GM12878 (cell line): ENCODE data around the gene PLVAP. TPM values are rescaled to one million over a fixed set of nuclear protein-coding genes. Genes with fewer than 3 reads are reported as not detected.

ENCODE experiments used
- ATAC-seq: fragments of 200-7000 bp; cut with Tn5 transposase; 3 replicates; pipeline ENCODE4 v1.9.1; 2020; ENCODE audit warnings: mild to moderate bottlenecking, moderate library complexity
- BruUV-seq: library from RNA; stranded (reverse); fragments of 400-500 nt; replicated peaks from 2 replicates; lab custom pipeline; 2021; lab: Mats Ljungman, UMichigan
- CTCF ChIA-PET: fragments of 300-600 bp; sonication (Branson Sonifier 250); formaldehyde crosslinking; extraction: SDS; loops from one replicate; lab custom pipeline; 2021; ENCODE audit warnings: inconsistent platforms; lab: Yijun Ruan, JAX
- POLR2A ChIA-PET: fragments of 350-600 bp; formaldehyde crosslinking; extraction: SDS; loops from one replicate; lab custom pipeline; 2021; ENCODE audit warnings: inconsistent platforms; lab: Charles Lee
- RAD21 ChIA-PET: fragments of 300-600 bp; sonication (Branson Sonifier 250); formaldehyde crosslinking; loops from one replicate; lab custom pipeline; 2023; ENCODE audit warnings: antibody characterized with exemption; ENCODE audit not compliant: unreplicated experiment; lab: Charles Lee
- SMC1A ChIA-PET: fragments of 300-600 bp; sonication (Branson Sonifier 250); formaldehyde crosslinking; loops from one replicate; lab custom pipeline; 2023; ENCODE audit not compliant: unreplicated experiment, uncharacterized antibody; lab: Charles Lee
- DNase-seq: peaks from one replicate; pipeline ENCODE4 v3.0.0-alpha.2; 2011; ENCODE audit warnings: low read depth, low spot score
- FAIRE-seq: peaks from 3 replicates; lab custom pipeline; 2011; peaks lifted over from hg19 to GRCh38; lab: Jason Lieb, UNC
- H2AFZ ChIP-seq: 2 replicates; pipeline ENCODE4 v1.6.0; 2011; ENCODE audit warnings: low read depth, low read length, control low read depth; ENCODE audit not compliant: control insufficient read depth
- H3K27ac ChIP-seq: 2 replicates; pipeline ENCODE4 v1.5.1; 2011; ENCODE audit warnings: control low read depth; ENCODE audit not compliant: control insufficient read depth, insufficient read depth
- H3K27me3 ChIP-seq, 2 experiments: replicated peaks in 1 of 2; 2 replicates each; pipeline versions ENCODE4 v1.6.0 to v1.6.1; 2011; ENCODE audit warnings: low read length in 1 of 2; ENCODE audit not compliant: control insufficient read depth in 2 of 2, insufficient read depth in 2 of 2
- H3K36me3 ChIP-seq, 2 experiments: 2 replicates each; pipeline ENCODE4 v1.5.1; 2011; ENCODE audit warnings: low read length in 1 of 2; ENCODE audit not compliant: control insufficient read depth in 2 of 2, insufficient read depth in 2 of 2
- H3K4me1 ChIP-seq: 2 replicates; pipeline ENCODE4 v1.6.1; 2011; ENCODE audit warnings: mild to moderate bottlenecking, low read length, moderate library complexity, mixed read lengths; ENCODE audit not compliant: control insufficient read depth, insufficient read depth
- H3K4me2 ChIP-seq: 2 replicates; pipeline ENCODE4 v1.6.0; 2011; ENCODE audit warnings: control low read depth; ENCODE audit not compliant: control insufficient read depth, insufficient read depth
- H3K4me3 ChIP-seq: fragments of 200-600 bp; sonication (generic); 2 replicates; pipeline ENCODE4 v1.5.1; 2016
- H3K79me2 ChIP-seq: 2 replicates; pipeline ENCODE4 v1.6.0; 2011; ENCODE audit warnings: low read length; ENCODE audit not compliant: control insufficient read depth, insufficient read depth
- H3K9ac ChIP-seq: 2 replicates; pipeline ENCODE4 v1.8.0; 2011; ENCODE audit warnings: low read length, control low read depth, mixed read lengths; ENCODE audit not compliant: control insufficient read depth, insufficient read depth
- H3K9me3 ChIP-seq: replicated peaks from 3 replicates; pipeline ENCODE4 v1.5.1; 2011; ENCODE audit warnings: mild to moderate bottlenecking, low read length; ENCODE audit not compliant: control insufficient read depth, insufficient read depth
- H4K20me1 ChIP-seq: 2 replicates; pipeline ENCODE4 v1.6.0; 2011; ENCODE audit not compliant: control insufficient read depth, insufficient read depth
- CHD4 ChIP-seq: fragments of 200-600 bp; sonication (generic); IDR thresholded peaks from 2 replicates; pipeline ENCODE4 v1.6.1; 2016; ENCODE audit warnings: mild to moderate bottlenecking
- EED ChIP-seq: sonication (generic); IDR thresholded peaks from 2 replicates; pipeline ENCODE4 v1.6.1; 2016; ENCODE audit warnings: antibody characterized with exemption, low read depth
- POU2F2 ChIP-seq: IDR thresholded peaks from 3 replicates; pipeline ENCODE4 v1.6.1; 2011; ENCODE audit warnings: low read depth, mild to moderate bottlenecking, low read length, borderline replicate concordance
- WGBS: methylation state at CpG from one replicate; pipeline ENCODE4 v1.1.6; 2016; ENCODE audit warnings: low lambda C conversion rate; ENCODE audit not compliant: insufficient replicate concordance, insufficient coverage; ENCODE audit errors: missing lambda C conversion rate; 5-methylcytosine and 5-hydroxymethylcytosine counted together
- in situ Hi-C: fragments of 300-500 bp; cut with MboI; formaldehyde crosslinking; loops from 9 replicates; pipeline ENCODE4 v1.14.3; 2018; ENCODE audit warnings: mixed read lengths
- intact Hi-C: fragments of 100-400 bp; cut with micrococcal nuclease; formaldehyde crosslinking; loops from one replicate; pipeline ENCODE4 v1.14.2; 2022; ENCODE audit not compliant: unreplicated experiment
- polyA plus RNA-seq, 11 experiments: library from polyadenylated mRNA; depleted of rRNA in 4 of 11; unstranded in 6 of 11; stranded (reverse) in 5 of 11; fragments of >200 nt; fragmentation: Nextera tagmentation in 4 of 11; fragmentation: Illumina TruSeq in 1 of 11; extraction: Ambion mirVana in 4 of 11; extraction: Trizol in 1 of 11; gene quantifications; 1 replicate in 1 of 11; 2 replicates in 10 of 11; pipeline versions ENCODE4 v1.2.1 to v1.2.3, GENCODE V29; 2011 to 2016; ENCODE audit warnings: inconsistent platforms in 2 of 11, missing spikeins in 2 of 11, low read depth in 1 of 11
- total RNA-seq, 4 experiments: library from RNA; depleted of rRNA in 3 of 4; stranded (reverse); fragments of >200 nt in 3 of 4; fragmentation: Illumina TruSeq in 1 of 4; extraction: Trizol in 1 of 4; gene quantifications; 2 replicates each; pipeline versions ENCODE4 v1.2.1 to v1.2.3, GENCODE V29; 2013 to 2021
- TF ChIP-seq, protein P1 (sequence below): fragments of 450-650 bp; IDR thresholded peaks from 2 replicates; pipeline ENCODE4 v1.6.1; 2016; ENCODE audit warnings: mild to moderate bottlenecking

PLVAP gene
- total and polyA plus RNA-seq, 10 of the 15 experiments (the other 5 are each of a cell fraction or from before 2014, with no cell fraction given): 0.03 to 0.54 (median 0.06) TPM; not detected in 4

DNA sequence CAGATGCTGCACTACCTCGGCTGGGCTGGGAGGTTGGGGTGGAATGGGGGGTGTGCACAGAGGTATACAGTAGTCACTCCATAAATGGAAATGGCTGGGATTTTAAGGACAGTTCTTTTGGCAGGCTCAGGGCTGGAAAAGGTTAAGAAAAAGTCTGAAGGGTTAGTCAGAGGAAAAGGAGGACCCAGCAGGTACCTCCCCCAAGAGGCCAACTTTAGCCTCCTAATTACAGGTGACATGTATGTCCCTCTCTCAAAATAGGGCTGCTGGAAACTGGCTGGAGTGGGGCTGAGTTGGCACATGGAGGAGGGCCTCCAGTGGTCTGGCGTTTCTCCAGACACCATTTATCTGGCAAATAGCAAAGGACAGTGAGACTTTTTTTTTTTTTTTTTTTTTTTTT lies 15.9 kb upstream of the PLVAP start:
- no peaks in the 10 kb centered on the region for H3K79me2 ChIP-seq
- 47% methylated on average over 2 of the region's 2 CpGs for WGBS
- SMC1A ChIA-PET: interaction anchor here (0.9 to 1.5 kb wide), 2 partner anchors 75 to 100 kb away, joined by 3 read pairs; no protein-coding TSS in a partner anchor
- FAIRE-seq (no peak), DNase-seq (no peak), ATAC-seq (no peak)
- H3K36me3 ChIP-seq: peaks cover 0 to 5% of the 10 kb centered on the region in 2 experiments; a peak in 1 of 4 replicates
- H4K20me1 ChIP-seq: no peaks in the 10 kb centered on the region
- H3K9ac ChIP-seq: no peak overlapping the region
- intact Hi-C loops: no loop called here
- H2AFZ ChIP-seq: no peak overlapping the region
- no peaks in the 10 kb centered on the region; the same call in 1 of the 3 replicates for H3K9me3 ChIP-seq
- in situ Hi-C loops: no loop called here
- peaks cover 9% of the 10 kb centered on the region for H3K4me1 ChIP-seq
- peaks cover 2 to 3% of the 10 kb centered on the region in 2 experiments; a peak in 3 of 4 replicates for H3K27me3 ChIP-seq
- POLR2A ChIA-PET: interaction anchor here (0.7 kb wide), 1 partner anchor 204 kb away, joined by 4 read pairs; no protein-coding TSS in a partner anchor
- no peak overlapping the region for H3K4me2 ChIP-seq
- RAD21 ChIA-PET: no interaction called here
- TF ChIP-seq, protein P1, sequence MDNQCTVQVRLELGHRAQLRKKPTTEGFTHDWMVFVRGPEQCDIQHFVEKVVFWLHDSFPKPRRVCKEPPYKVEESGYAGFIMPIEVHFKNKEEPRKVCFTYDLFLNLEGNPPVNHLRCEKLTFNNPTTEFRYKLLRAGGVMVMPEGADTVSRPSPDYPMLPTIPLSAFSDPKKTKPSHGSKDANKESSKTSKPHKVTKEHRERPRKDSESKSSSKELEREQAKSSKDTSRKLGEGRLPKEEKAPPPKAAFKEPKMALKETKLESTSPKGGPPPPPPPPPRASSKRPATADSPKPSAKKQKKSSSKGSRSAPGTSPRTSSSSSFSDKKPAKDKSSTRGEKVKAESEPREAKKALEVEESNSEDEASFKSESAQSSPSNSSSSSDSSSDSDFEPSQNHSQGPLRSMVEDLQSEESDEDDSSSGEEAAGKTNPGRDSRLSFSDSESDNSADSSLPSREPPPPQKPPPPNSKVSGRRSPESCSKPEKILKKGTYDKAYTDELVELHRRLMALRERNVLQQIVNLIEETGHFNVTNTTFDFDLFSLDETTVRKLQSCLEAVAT: no peak
- no peak for TF ChIP-seq POU2F2
- no peak for TF ChIP-seq CHD4
- TF ChIP-seq EED: no peak
- TF ChIP-seq, all 136 proteins: peak for 0
- no TSS peak for BruUV-seq
- H3K4me3 ChIP-seq: no peak overlapping the region
- CTCF ChIA-PET: interaction anchor here (0.6 to 4.0 kb wide), 4 partner anchors 32 to 103 kb away, joined by 3 to 36 read pairs (median 4); no protein-coding TSS in a partner anchor
- no peak overlapping the region for H3K27ac ChIP-seq
